CD14-positive monocyte (primary cell): ENCODE data around the gene KIAA0930. TPM values are rescaled to one million over a fixed set of nuclear protein-coding genes. Genes with fewer than 3 reads are reported as not detected.

Experiments used
- DNase-seq, 3 donors: peaks; one replicate each; pipeline ENCODE4 v3.0.0-alpha.2; 2011 to 2022
- H2AFZ ChIP-seq: 2 replicates; pipeline ENCODE4 v1.6.0; 2012; ENCODE audit warnings: mild to moderate bottlenecking, low read depth, low read length, inconsistent platforms; ENCODE audit not compliant: insufficient read depth, poor library complexity, severe bottlenecking
- H3K27ac ChIP-seq, 2 donors: 1 replicate in 1 of 2; 2 replicates in 1 of 2; pipeline ENCODE4 v1.5.1; 2012 to 2013; ENCODE audit warnings: low read length in 2 of 2, control low read depth in 1 of 2, inconsistent platforms in 1 of 2, low read depth in 1 of 2, mild to moderate bottlenecking in 1 of 2
- H3K27me3 ChIP-seq, 2 donors: one replicate each; pipeline versions ENCODE4 v1.6.0 to v1.6.1; 2011 to 2013; ENCODE audit warnings: low read length in 2 of 2; ENCODE audit not compliant: control insufficient read depth in 2 of 2, insufficient read depth in 2 of 2
- H3K36me3 ChIP-seq, 2 donors: replicated peaks in 1 of 2; 1 replicate in 1 of 2; 2 replicates in 1 of 2; pipeline versions ENCODE4 v1.5.1 to v1.6.1; 2012 to 2013; ENCODE audit warnings: low read length in 2 of 2, control low read depth in 1 of 2, inconsistent platforms in 1 of 2, mild to moderate bottlenecking in 1 of 2; ENCODE audit not compliant: insufficient read depth in 2 of 2, control insufficient read depth in 1 of 2
- H3K4me1 ChIP-seq, 2 donors: 1 replicate in 1 of 2; 2 replicates in 1 of 2; pipeline versions ENCODE4 v1.5.1 to v1.6.1; 2012 to 2013; ENCODE audit warnings: low read length in 2 of 2, control low read depth in 1 of 2, inconsistent platforms in 1 of 2, mild to moderate bottlenecking in 1 of 2, moderate library complexity in 1 of 2; ENCODE audit not compliant: insufficient read depth in 2 of 2, control insufficient read depth in 1 of 2
- H3K4me2 ChIP-seq: replicated peaks from 2 replicates; pipeline ENCODE3; 2012; ENCODE audit warnings: low read length, moderate library complexity, mild to moderate bottlenecking; ENCODE audit not compliant: poor library complexity, severe bottlenecking; ENCODE audit errors: extremely low read depth
- H3K4me3 ChIP-seq, 3 experiments: fragments of 200-600 bp in 1 of 3; sonication (generic) in 1 of 3; replicated peaks in 1 of 3; 1 replicate in 2 of 3; 2 replicates in 1 of 3; pipeline ENCODE4 v1.5.1; 2011 to 2013; ENCODE audit warnings: low read length in 3 of 3, mild to moderate bottlenecking in 3 of 3, control low read depth in 2 of 3, low read depth in 2 of 3, inconsistent platforms in 1 of 3, moderate library complexity in 1 of 3
- H3K79me2 ChIP-seq: 2 replicates; pipeline ENCODE4 v1.6.0; 2012; ENCODE audit warnings: mild to moderate bottlenecking, control low read depth, inconsistent platforms, low read length, moderate library complexity; ENCODE audit not compliant: insufficient read depth
- H3K9ac ChIP-seq: 2 replicates; pipeline ENCODE4 v1.6.0; 2017; ENCODE audit warnings: low read length, mild to moderate bottlenecking; ENCODE audit not compliant: insufficient read depth, poor library complexity, severe bottlenecking
- H3K9me3 ChIP-seq, 2 donors: replicated peaks in 1 of 2; 1 replicate in 1 of 2; 2 replicates in 1 of 2; pipeline versions ENCODE4 v1.5.1 to v1.6.1; 2012 to 2013; ENCODE audit warnings: low read length in 2 of 2, control low read depth in 1 of 2; ENCODE audit not compliant: control insufficient read depth in 1 of 2, insufficient read depth in 1 of 2
- H4K20me1 ChIP-seq: 2 replicates; pipeline ENCODE4 v1.6.0; 2012; ENCODE audit warnings: mild to moderate bottlenecking, low read length, control low read depth, moderate library complexity; ENCODE audit not compliant: insufficient read depth
- H3K27ac Mint-ChIP-seq, 7 donors: one replicate each; pipeline ENCODE4 v1.8.0; 2020; ENCODE audit warnings: mild to moderate bottlenecking in 7 of 7, mixed read lengths in 7 of 7, moderate library complexity in 6 of 7, inconsistent platforms in 2 of 7
- H3K27me3 Mint-ChIP-seq, 3 donors: one replicate each; pipeline ENCODE4 v1.8.0; 2021 to 2022; ENCODE audit warnings: low read depth in 3 of 3, mild to moderate bottlenecking in 3 of 3, mixed read lengths in 3 of 3, moderate library complexity in 3 of 3, inconsistent platforms in 1 of 3
- H3K36me3 Mint-ChIP-seq, 2 donors: one replicate each; pipeline ENCODE4 v1.8.0; 2020; ENCODE audit warnings: mixed read lengths in 2 of 2, inconsistent platforms in 1 of 2, mild to moderate bottlenecking in 1 of 2
- H3K4me1 Mint-ChIP-seq: one replicate; pipeline ENCODE4 v1.8.0; 2020; ENCODE audit warnings: mild to moderate bottlenecking, mixed read lengths
- H3K4me3 Mint-ChIP-seq, 2 donors: one replicate each; pipeline ENCODE4 v1.8.0; 2020; ENCODE audit warnings: mild to moderate bottlenecking in 2 of 2, mixed read lengths in 2 of 2, moderate library complexity in 1 of 2
- H3K9me3 Mint-ChIP-seq, 7 donors: one replicate each; pipeline ENCODE4 v1.8.0; 2020 to 2022; ENCODE audit warnings: mixed read lengths in 7 of 7, mild to moderate bottlenecking in 6 of 7, moderate library complexity in 6 of 7, inconsistent platforms in 2 of 7
- CTCF ChIP-seq: fragments of 200-600 bp; IDR thresholded peaks from one replicate; pipeline ENCODE4 v1.8.0; 2022; ENCODE audit warnings: antibody characterized with exemption, mild to moderate bottlenecking
- WGBS: methylation state at CpG from one replicate; pipeline ENCODE4 v1.1.5; 2013; ENCODE audit warnings: missing lambda C conversion rate; ENCODE audit not compliant: insufficient coverage; 5-methylcytosine and 5-hydroxymethylcytosine counted together
- intact Hi-C, 2 donors: fragments of 100-400 bp; cut with micrococcal nuclease; formaldehyde crosslinking; loops; one replicate each; pipeline versions ENCODE4 v1.15.0 to v1.15.1; 2023
- polyA plus RNA-seq, 3 donors: library from polyadenylated mRNA; depleted of rRNA in 1 of 3; unstranded in 2 of 3; stranded (reverse) in 1 of 3; fragments of 300-500 nt in 2 of 3; fragments of >200 nt in 1 of 3; fragmentation: Illumina TruSeq in 2 of 3; gene quantifications; 1 replicate in 2 of 3; 2 replicates in 1 of 3; pipeline ENCODE4 v1.2.3, GENCODE V29; 2012 to 2021

The KIAA0930 gene
- polyA plus RNA-seq, 3 donors, result 14.0 to 89.1 (median 15.6) TPM

GRCh38 chr22:45235101-45235777, 5.5 kb downstream of the KIAA0930 start:
- H3K36me3 Mint-ChIP-seq, result peaks cover 47 to 74% of the 10 kb centered on the region in 2 donors
- H3K79me2 ChIP-seq, result peaks cover 100% of the 10 kb centered on the region

GRCh38 chr22:45233827-45234226, 6.9 kb downstream of the KIAA0930 start:
- peaks cover 100% of the 10 kb centered on the region for H3K79me2 ChIP-seq
- no peak overlapping the region for H2AFZ ChIP-seq
- no peak for DNase-seq
- H3K27ac Mint-ChIP-seq, result peak overlapping the region; percentile 83 to 93 (median 91)
- WGBS, result 72% methylated on average over 8 of the region's 10 CpGs
- peaks cover 44 to 76% of the 10 kb centered on the region in 2 donors for H3K36me3 Mint-ChIP-seq
- peak overlapping the region in 1 of 3 experiments; percentile 72 for H3K4me3 ChIP-seq
- H3K4me3 Mint-ChIP-seq, result peak overlapping the region; percentile 63 to 83
- H3K4me2 ChIP-seq, result peak overlapping the region; percentile 84
- no peaks in the 10 kb centered on the region for H3K9me3 Mint-ChIP-seq
- intact Hi-C loops, result no loop called here
- H3K4me1 ChIP-seq, result peaks cover 97 to 100% of the 10 kb centered on the region in 2 donors
- H3K27ac ChIP-seq, result peak overlapping the region; percentile 76 to 98
- H4K20me1 ChIP-seq, result peaks cover 69% of the 10 kb centered on the region
- peaks cover 97% of the 10 kb centered on the region for H3K4me1 Mint-ChIP-seq
- H3K9me3 ChIP-seq, result no peaks in the 10 kb centered on the region
- peak overlapping the region; percentile 29 for H3K9ac ChIP-seq
- no peak for TF ChIP-seq CTCF
- H3K36me3 ChIP-seq, result peaks cover 33 to 44% of the 10 kb centered on the region in 2 donors
- no peaks in the 10 kb centered on the region for H3K27me3 ChIP-seq
- H3K27me3 Mint-ChIP-seq, result peaks cover 0 to 6% (median 3%) of the 10 kb centered on the region in 3 donors

More at GRCh38 chr22:45235101-45235777, 5.5 kb downstream of the KIAA0930 start:
- peak; percentile 70 to 85 (median 79) for DNase-seq
- no peaks in the 10 kb centered on the region for H3K9me3 ChIP-seq
- WGBS, result 3% methylated on average over 23 of the region's 23 CpGs
- Mint-ChIP-seq H3K4me1 (peaks cover 97% of the 10 kb centered on the region), H3K27ac (peak overlapping the region; percentile 83 to 93 (median 90)), H3K4me3 (peak overlapping the region; percentile 63 to 83), H3K9me3 (no peaks in the 10 kb centered on the region), H3K27me3 (peaks cover 0 to 6% (median 3%) of the 10 kb centered on the region in 3 donors)
- intact Hi-C loops, result no loop called here
- H3K9ac ChIP-seq, result peak overlapping the region; percentile 63
- no peak for TF ChIP-seq CTCF
- peaks cover 33 to 47% of the 10 kb centered on the region in 2 donors for H3K36me3 ChIP-seq
- peaks cover 82% of the 10 kb centered on the region for H4K20me1 ChIP-seq
- peak overlapping the region; percentile 84 for H3K4me2 ChIP-seq
- H3K4me1 ChIP-seq, result peaks cover 92 to 98% of the 10 kb centered on the region in 2 donors
- H3K27ac ChIP-seq, result peak overlapping the region; percentile 76 to 98
- no peak overlapping the region for H2AFZ ChIP-seq
- H3K27me3 ChIP-seq, result no peaks in the 10 kb centered on the region
- peak overlapping the region; percentile 8 to 72 (median 21) for H3K4me3 ChIP-seq
